Ishikawa (cell line): ENCODE data around the gene DDX41.

ENCODE experiments used
- CREB1 ChIP-seq: IDR thresholded peaks from 2 replicates; pipeline ENCODE4 v1.6.1; 2012; ENCODE audit warnings: low read depth
- EGR1 ChIP-seq: IDR thresholded peaks from 2 replicates; pipeline ENCODE4 v1.6.1; 2012
- EP300 ChIP-seq: IDR thresholded peaks from 2 replicates; pipeline ENCODE4 v1.6.1; 2012; ENCODE audit warnings: borderline replicate concordance
- FOXM1 ChIP-seq: IDR thresholded peaks from 2 replicates; pipeline ENCODE4 v1.6.1; 2012; ENCODE audit warnings: low read depth, borderline replicate concordance
- NFIC ChIP-seq: IDR thresholded peaks from 2 replicates; pipeline ENCODE4 v1.6.1; 2012
- RAD21 ChIP-seq: IDR thresholded peaks from 2 replicates; pipeline ENCODE4 v1.6.1; 2012; ENCODE audit warnings: low read depth
- TAF1 ChIP-seq: IDR thresholded peaks from 2 replicates; pipeline ENCODE4 v1.6.1; 2012; ENCODE audit warnings: low read depth, mild to moderate bottlenecking
- TCF12 ChIP-seq: IDR thresholded peaks from 2 replicates; pipeline ENCODE4 v1.6.1; 2012; ENCODE audit warnings: low read depth
- TEAD4 ChIP-seq: IDR thresholded peaks from 2 replicates; pipeline ENCODE4 v1.6.1; 2012
- USF1 ChIP-seq: IDR thresholded peaks from 2 replicates; pipeline ENCODE4 v1.6.1; 2012
- YY1 ChIP-seq: IDR thresholded peaks from 2 replicates; pipeline ENCODE4 v1.6.1; 2012; ENCODE audit warnings: low read depth
- ZBTB7A ChIP-seq: IDR thresholded peaks from 2 replicates; pipeline ENCODE4 v1.6.1; 2012; ENCODE audit warnings: low read depth
- TF ChIP-seq, protein P1 (sequence below): IDR thresholded peaks from 2 replicates; pipeline ENCODE4 v1.6.1; 2012; ENCODE audit warnings: low read depth, mild to moderate bottlenecking

DNA sequence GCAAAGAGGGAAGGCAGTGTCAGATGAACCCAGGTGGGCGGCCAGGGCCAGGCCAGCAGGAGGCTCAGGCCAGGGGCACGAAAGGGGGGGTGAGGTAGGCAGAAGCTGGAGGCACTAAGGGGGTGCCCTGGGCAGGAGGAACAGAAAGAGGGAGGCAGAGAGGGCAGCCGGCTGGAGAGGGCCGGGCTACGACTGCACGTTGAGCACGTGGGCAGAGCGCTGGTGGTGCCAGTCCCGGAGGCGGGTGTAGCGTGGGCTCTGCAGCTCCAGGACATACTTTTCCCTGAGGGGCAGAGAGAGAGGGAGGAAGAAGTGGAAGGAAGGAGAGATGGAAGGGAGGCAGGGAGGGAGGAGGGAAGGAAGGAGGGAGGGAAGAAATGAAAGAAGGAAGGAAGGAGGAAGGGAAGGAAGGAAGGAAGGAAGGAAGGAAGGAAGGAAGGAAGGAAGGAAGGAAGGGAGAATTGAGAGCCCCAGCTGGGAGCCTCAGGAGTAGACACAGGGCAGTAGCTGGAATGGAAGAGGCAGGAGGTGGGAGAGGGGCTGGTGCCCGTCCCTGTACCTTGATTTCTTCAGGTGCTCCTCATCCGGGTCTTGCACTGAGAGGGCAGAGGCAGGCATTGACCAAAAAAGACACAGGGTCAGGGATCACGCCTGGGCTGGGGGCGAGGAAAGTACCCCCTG, 26.3 kb downstream of the DDX41 start:
- TF ChIP-seq YY1 (no peak), FOXM1 (no peak), NFIC (no peak), TAF1 (no peak), EP300 (no peak), EGR1 (no peak), CREB1 (no peak), TCF12 (no peak), USF1 (no peak), TEAD4 (no peak), RAD21 (no peak), ZBTB7A (no peak)
- TF ChIP-seq, protein P1, sequence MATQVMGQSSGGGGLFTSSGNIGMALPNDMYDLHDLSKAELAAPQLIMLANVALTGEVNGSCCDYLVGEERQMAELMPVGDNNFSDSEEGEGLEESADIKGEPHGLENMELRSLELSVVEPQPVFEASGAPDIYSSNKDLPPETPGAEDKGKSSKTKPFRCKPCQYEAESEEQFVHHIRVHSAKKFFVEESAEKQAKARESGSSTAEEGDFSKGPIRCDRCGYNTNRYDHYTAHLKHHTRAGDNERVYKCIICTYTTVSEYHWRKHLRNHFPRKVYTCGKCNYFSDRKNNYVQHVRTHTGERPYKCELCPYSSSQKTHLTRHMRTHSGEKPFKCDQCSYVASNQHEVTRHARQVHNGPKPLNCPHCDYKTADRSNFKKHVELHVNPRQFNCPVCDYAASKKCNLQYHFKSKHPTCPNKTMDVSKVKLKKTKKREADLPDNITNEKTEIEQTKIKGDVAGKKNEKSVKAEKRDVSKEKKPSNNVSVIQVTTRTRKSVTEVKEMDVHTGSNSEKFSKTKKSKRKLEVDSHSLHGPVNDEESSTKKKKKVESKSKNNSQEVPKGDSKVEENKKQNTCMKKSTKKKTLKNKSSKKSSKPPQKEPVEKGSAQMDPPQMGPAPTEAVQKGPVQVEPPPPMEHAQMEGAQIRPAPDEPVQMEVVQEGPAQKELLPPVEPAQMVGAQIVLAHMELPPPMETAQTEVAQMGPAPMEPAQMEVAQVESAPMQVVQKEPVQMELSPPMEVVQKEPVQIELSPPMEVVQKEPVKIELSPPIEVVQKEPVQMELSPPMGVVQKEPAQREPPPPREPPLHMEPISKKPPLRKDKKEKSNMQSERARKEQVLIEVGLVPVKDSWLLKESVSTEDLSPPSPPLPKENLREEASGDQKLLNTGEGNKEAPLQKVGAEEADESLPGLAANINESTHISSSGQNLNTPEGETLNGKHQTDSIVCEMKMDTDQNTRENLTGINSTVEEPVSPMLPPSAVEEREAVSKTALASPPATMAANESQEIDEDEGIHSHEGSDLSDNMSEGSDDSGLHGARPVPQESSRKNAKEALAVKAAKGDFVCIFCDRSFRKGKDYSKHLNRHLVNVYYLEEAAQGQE = no peak
